C4-2B (cell line): ENCODE measurements around the gene TMEM165.
"Not testable (repeated sequence)": the region's sequence is repeated elsewhere in the genome, so short reads cannot be mapped to it uniquely, and the experiment has no call there.

Source experiments
- H3K27ac ChIP-seq: fragments of 450-650 bp; 2 replicates; pipeline ENCODE4 v1.5.1; 2017
- CTCF ChIP-seq: fragments of 450-650 bp; conservative IDR thresholded peaks from 2 replicates; pipeline ENCODE4 v1.5.1; 2017; ENCODE audit warnings: mild to moderate bottlenecking
- ZFX ChIP-seq: fragments of 450-650 bp; IDR thresholded peaks from 2 replicates; pipeline ENCODE4 v1.6.1; 2017

Gene TMEM165

GRCh38 chr4:55352726-55353125 is 43.0 kb upstream of the TMEM165 start:
- TF ChIP-seq CTCF (no peak), ZFX (no peak)
- no peak overlapping the region for H3K27ac ChIP-seq

GRCh38 chr4:55353228-55353747 is 42.5 kb upstream of the TMEM165 start:
- not testable (repeated sequence) for H3K27ac ChIP-seq

GRCh38 chr4:55354648-55355047 is 41.1 kb upstream of the TMEM165 start:
- H3K27ac ChIP-seq, result no peak overlapping the region
- TF ChIP-seq CTCF (no peak), ZFX (no peak)

- no peak overlapping the region for H3K27ac ChIP-seq
- no peak for TF ChIP-seq ZFX
- TF ChIP-seq CTCF, result no peak
These were observed 40.2 kb upstream of the TMEM165 start for GRCh38 chr4:55355555-55355954.

DNA sequence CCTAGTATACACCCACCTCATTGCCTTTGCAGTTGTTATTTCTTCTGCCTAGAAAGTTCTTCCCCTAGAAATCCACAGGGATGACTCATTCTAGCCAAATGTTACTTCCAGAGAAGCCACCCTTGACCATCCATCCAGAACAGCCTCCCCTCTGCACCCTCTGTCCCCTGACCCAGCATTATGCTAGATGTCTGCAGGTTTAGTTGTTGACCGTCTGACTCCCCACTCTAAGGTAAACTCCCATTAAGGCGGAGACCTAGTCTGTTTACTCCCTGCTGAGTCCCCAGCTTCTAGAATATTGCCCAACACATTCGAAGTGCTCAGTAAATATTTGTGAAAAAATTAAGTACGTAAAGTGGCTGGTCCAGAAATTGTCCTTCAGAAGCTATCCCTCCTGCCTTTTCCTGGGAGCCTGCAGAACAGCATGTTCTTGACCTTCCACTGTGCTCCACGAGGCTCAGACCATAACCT is 38.7 kb upstream of the TMEM165 start:
- no peak overlapping the region for H3K27ac ChIP-seq
- TF ChIP-seq CTCF (no peak), ZFX (no peak)

DNA sequence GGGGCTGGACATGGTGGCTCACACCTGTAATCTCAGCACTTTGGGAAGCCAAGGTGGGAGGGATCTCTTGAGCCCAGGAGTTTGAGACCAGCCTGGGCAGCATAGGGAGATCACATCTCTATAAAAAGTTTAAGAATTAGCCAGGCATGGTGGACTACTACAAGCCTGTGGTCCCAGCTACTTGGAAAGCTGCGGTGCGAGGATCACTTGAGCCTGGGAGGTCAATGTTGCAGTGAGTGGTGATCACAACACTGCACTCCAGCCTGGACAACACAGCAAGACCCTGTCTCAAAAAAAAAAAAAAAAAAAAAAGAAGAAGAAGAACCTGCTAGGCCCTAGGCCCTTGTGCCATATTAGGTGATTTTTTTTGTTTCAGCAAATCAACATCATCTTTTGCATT is 37.5 kb upstream of the TMEM165 start:
- TF ChIP-seq ZFX (no peak), CTCF (no peak)
- H3K27ac ChIP-seq, result no peak overlapping the region

DNA sequence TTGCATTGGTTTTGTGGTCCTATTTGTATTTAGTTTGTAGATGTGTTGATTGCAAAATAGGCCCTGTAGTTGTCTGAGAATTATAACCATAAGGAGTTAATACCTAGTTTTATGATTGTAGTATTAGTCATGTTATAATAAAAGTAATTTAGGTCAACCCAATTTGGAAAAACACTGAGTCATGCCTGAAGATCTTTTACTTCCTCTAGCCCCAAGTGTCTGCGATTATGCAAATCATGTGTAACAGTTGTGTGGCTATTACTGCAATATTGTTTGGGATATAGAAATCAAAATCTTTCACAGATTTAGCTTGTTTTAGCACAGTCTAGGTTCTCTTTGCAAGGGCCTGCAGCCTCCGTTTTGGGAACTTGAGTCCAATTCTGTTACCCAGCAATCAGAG is 37.1 kb upstream of the TMEM165 start:
- H3K27ac ChIP-seq, result no peak overlapping the region
- TF ChIP-seq ZFX, result no peak
- no peak for TF ChIP-seq CTCF

- no peak overlapping the region for H3K27ac ChIP-seq
- TF ChIP-seq ZFX (no peak), CTCF (no peak)
These were observed 36.3 kb upstream of the TMEM165 start for GRCh38 chr4:55359397-55359916.

- not testable (repeated sequence) for H3K27ac ChIP-seq
These were observed 32.8 kb upstream of the TMEM165 start for GRCh38 chr4:55362938-55363337.
